Measurements from ENCODE around the gene ARL5C.

GRCh38 chr17:39134878-39135277 lies 31.1 kb downstream of the ARL5C start:
- TF ChIP-seq SMC3 (conservative IDR thresholded peaks at IDR 0.05; ENCODE audit: poor library complexity), result no peak
- no peak for TF ChIP-seq CTCF (IDR thresholded peaks at IDR 0.05; ENCODE audit: poor library complexity, severe bottlenecking)
- TF ChIP-seq EP300 (conservative IDR thresholded peaks at IDR 0.05; ENCODE audit: poor library complexity, severe bottlenecking), result no peak
- no peak for TF ChIP-seq EZH2 (IDR thresholded peaks at IDR 0.05; ENCODE audit: borderline replicate concordance, insufficient read depth, low read length, poor library complexity, severe bottlenecking)
- TF ChIP-seq REST (IDR thresholded peaks at IDR 0.05; ENCODE audit: borderline replicate concordance), result no peak
- no peak for TF ChIP-seq POLR2AphosphoS5 (IDR thresholded peaks at IDR 0.05)
